Left kidney (tissue), 2 donors: ENCODE measurements around the gene CCT4. TPM values are rescaled to one million over a fixed set of nuclear protein-coding genes. Genes with fewer than 3 reads are reported as not detected.
"Not testable (repeated sequence)": the region's sequence is repeated elsewhere in the genome, so short reads cannot be mapped to it uniquely, and the experiment has no call there.

ENCODE experiments used
- DNase-seq: peaks from one replicate; pipeline ENCODE4 v3.0.0-alpha.2; 2013
- polyA plus RNA-seq: library from polyadenylated mRNA; unstranded; fragments of 120-200 nt; gene quantifications from one replicate; pipeline ENCODE4 v1.2.1, GENCODE V29; 2013; ENCODE audit not compliant: insufficient read length

CCT4 gene
- polyA plus RNA-seq, 1 donor, result 186 TPM

- DNase-seq, result no peak
These were observed 2.4 kb downstream of the CCT4 start for GRCh38 chr2:61885896-61886603.

DNA sequence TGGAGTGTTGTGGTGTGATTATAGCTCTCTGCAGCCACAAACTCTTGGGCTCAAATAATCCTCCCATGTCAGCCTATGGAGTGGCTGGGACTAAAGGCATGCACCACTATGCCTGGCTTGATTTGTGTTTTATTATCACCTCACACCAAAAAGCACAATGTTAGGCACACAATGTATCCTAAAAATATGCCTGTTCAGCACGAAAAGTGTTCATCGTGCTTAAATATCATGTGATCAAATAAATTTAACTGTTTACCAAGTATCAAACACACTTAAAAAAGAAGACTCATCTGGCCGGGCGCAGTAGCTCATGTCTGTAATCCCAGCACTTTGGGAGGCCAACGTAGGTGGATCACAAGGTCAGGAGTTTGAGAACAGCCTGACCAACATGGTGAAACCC is 5.6 kb downstream of the CCT4 start:
- DNase-seq, result no peak

DNA sequence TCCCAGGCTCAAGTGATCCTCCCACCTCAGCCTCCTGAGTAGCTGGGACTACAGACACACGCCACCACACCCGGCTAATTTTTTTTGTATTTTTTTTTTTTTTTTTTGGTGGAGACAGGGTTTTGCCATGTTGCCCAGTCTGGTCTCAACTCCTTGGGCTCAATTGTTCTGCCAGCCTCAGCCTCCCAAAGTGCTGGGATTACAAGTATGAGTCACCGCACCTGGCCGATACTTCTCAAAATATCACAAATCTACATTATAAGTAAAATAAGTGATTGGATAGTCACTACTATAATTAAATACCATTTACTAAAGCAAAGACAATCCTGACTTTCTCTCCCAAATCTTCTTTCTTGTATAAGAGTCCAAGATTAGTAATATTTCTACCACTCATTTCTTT is 9.1 kb downstream of the CCT4 start:
- not testable (repeated sequence) for DNase-seq

- DNase-seq, result no peak
These were observed 9.7 kb downstream of the CCT4 start for GRCh38 chr2:61878761-61879160.

DNA sequence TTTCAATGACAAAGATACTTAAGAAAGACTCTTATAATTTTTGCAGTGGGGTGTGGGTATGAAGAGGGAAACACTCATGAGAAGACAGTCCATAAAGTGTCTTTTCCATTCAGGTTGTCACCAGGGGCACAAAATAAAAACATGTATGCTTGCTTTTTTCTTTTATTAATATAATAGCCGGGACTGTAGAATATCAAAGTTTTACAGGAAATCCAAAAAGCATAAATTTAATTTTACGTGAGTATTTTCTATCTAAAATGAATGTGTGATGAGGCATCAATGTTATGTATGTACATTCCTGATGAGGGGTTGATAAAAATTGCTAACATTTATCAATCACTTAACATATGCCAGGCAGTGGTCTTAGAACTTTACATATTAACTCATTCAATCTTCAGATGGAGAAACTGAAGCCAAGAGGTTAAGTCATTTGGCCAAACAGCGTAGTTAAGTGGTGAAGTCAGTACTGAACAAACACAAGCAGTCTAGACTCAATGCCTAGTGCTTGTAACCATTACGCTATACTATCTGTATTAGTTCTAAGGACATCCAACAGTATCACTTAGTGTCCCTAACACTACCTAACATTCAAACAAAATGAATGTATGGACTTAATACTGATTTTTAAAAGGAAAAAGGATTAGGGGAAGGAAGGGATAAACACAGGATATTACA is 10.7 kb downstream of the CCT4 start:
- no peak for DNase-seq

DNA sequence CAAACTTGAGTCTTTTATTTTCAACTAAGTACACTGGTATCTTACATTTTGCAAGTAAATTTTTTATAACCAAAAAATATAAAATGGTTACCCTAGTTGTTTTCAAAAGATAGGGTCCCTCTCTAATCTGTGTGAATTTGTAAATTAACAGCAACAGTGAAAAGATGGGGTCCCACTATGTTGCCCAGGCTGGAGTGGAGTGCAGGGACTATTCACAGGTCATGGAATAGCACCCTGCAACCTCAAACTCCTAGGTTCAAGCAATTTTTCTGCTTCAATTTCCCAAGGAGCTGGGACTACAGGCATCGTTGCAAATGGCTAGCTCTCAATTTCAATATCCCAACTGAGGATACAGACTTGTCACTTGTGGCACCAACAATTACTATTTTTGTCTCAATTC is 12.1 kb downstream of the CCT4 start:
- no peak for DNase-seq

GRCh38 chr2:61866482-61867089 is 21.9 kb downstream of the CCT4 start:
- DNase-seq, result not testable (repeated sequence)

DNA sequence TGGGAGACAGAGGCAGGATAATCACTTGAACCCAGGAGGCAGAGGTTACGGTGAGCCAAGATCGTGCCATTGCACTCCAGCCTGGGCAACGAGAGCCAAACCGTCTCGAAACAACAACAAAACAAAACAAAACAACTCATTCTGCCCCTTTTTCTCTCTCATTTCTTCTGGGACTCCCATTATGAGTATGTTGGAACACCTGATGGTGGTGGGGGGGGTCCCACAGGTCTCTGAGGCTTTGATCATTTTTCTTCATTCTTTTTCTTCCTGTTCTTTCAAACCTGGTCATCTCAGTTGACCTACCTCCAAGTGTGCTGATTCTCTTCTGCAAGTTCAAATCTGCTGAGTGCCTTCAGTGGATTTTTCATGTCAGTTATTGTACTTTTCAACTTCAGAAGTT is 26.4 kb downstream of the CCT4 start:
- no peak for DNase-seq

DNA sequence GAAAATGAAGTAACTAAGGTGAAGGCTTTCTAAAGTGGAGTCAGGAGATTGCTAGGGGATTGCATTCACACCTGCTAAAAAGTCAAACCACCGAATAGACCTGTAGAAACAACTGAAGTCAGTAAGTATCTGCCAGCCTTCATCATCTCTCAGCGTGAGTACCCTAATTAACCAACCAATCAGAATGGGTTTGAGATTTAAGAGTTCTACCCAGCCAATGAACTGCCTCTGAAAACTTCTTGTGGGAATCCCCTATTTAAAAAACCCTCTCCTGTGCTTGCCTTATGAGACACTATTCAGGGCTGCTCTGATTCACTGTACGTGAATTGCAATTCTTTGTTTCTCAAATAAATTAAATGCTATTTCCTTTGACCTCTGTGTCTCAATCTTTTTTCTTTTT is 31.2 kb downstream of the CCT4 start:
- no peak for DNase-seq

- no peak for DNase-seq
These were observed 33.2 kb downstream of the CCT4 start for GRCh38 chr2:61855318-61855613.

GRCh38 chr2:61854564-61855317 is 33.7 kb downstream of the CCT4 start:
- DNase-seq, result peak; percentile 97

- peak; percentile 93 for DNase-seq
These were observed 34.5 kb downstream of the CCT4 start, which contains the start of gene FAM161A for GRCh38 chr2:61853847-61854563. FAM161A (minus strand) TSS chr2:61854060; CDS start chr2:61854041, 19 bp downstream.

DNA sequence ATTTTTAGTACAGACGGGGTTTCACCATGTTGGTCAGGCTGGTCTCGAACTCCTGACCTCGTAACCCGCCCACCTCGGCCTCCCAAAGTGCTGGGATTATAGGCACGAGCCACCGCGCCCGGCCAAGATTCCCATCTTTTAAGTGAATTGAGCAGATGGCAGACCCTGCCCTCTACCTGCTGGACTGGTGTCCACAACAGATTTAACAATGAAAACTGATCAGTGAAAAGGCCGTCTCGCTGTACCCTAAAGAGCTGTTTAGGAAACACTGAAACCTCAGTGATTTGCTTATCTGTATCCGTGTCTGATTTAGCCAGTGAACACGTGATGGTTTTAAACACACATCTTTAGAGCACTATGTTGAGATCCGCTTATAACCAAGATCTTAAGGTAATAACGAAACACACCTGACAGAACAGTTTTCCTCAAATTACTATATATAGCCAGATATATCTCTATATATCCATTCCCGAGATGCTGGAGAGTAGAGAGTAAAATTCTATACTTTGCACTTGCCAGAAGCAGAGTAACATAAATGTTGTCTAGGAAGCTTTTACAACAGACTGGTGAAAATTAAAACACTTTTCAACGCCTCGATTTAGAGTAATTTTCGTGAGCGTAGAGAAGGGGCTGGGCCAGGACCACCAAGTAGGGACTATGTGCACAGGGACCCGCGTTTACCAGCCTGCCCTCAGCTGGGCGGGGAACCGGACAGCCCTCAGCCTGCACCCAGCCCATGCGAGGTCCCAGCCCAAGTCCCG is 35.2 kb downstream of the CCT4 start:
- DNase-seq, result peak; percentile 17

GRCh38 chr2:61851270-61851669 is 37.2 kb downstream of the CCT4 start:
- not testable (repeated sequence) for DNase-seq

DNA sequence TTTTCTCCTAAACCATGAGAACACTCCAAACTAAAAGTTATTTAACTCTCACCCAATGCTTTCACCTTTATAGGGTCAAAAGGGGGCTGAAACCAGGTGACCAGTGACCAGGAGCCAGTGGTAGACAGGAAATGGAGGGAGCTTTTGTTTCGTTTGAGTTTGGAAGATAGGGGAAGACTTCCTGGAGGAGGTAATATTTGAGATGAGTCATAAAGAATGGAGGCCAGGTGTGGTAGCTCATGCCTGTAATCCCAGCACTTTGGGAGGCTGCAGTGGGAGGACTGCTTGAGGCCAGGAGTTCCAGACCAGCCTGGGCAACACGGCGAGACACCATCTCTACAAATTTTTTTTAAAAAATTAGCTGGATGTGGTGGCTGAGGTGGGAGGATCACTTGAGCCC is 43.1 kb downstream of the CCT4 start:
- no peak for DNase-seq

DNA sequence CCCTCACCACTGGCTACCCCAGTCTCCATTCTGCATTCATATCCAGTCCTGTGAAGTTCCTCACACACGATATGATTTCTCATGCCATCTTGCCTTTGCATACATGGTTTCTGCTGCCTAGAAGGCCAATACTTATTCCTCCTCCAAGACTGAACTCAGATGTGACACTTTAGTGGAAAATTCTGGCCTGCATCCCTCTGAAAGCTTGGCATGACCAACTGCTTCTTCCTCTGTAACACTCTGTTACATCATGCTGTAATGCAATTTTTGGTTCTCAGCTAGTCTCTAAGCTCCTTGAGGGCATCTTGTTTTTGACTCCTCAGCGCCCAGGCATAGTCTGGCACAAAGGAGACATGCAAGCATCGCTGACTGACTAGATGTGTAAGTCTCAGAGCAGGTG is 47.2 kb downstream of the CCT4 start:
- no peak for DNase-seq

DNA sequence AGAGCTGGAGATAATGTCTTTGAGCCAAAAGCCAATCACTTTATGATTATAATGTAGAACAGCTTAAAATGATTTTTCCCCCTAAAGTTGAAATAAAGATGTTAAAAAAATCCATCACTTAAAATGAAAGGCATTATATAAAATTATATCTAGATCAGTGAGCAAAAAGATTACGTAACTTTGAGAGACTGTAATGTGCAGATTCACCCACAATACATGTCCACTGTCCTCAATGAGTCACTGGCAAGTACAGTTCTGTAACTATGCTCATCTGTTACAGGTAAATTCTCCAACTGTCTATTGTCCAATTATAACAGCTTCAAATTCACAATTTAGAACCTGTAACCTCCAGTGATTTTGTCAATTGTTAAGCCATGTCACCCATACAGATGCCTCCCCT is 53.6 kb downstream of the CCT4 start:
- no peak for DNase-seq

- DNase-seq, result no peak
These were observed 54.5 kb downstream of the CCT4 start for GRCh38 chr2:61833971-61834370.

GRCh38 chr2:61832183-61832841 is 56.1 kb downstream of the CCT4 start:
- DNase-seq, result no peak

DNA sequence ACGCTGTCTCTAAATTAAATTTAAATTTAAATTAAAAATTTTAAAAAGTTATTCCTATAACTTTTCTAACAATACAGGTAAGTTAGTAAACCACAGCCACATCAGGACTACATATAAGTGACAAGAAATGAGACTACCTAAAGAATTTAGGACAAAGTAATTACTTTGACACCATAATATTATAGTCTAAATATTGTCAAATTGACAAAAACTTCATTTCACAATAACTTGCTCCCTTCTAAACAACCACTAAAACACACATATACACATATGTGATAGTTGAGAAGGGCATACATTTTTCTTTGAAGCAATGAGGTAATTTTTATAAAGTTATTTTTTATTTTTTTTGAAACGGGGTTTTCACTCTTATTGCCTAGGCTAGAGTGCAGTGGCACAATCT is 66.2 kb downstream of the CCT4 start:
- DNase-seq, result no peak
